IMR-90 (cell line): ENCODE data around the gene PLSCR3. TPM values are rescaled to one million over a fixed set of nuclear protein-coding genes. Genes with fewer than 3 reads are reported as not detected.
A peak's percentile ranks its signal among the peaks of the same experiment; 100 is the strongest.

Experiments used
- ATAC-seq: fragments of 200-7000 bp; cut with Tn5 transposase; 2 replicates; pipeline ENCODE4 v1.9.1; 2020; ENCODE audit warnings: low read depth, mild to moderate bottlenecking, moderate library complexity
- BruUV-seq: library from RNA; stranded (reverse); fragments of 400-500 nt; replicated peaks from 2 replicates; lab custom pipeline; 2021; lab: Mats Ljungman, UMichigan
- CTCF ChIA-PET: fragments of 300-600 bp; formaldehyde crosslinking; extraction: SDS; loops from one replicate; lab custom pipeline; 2021; ENCODE audit warnings: antibody characterized with exemption; lab: Yijun Ruan, JAX
- POLR2A ChIA-PET: fragments of 300-600 bp; sonication (Branson Sonifier 250); formaldehyde crosslinking; loops from one replicate; lab custom pipeline; 2022; ENCODE audit warnings: antibody characterized with exemption; ENCODE audit not compliant: unreplicated experiment; lab: Charles Lee
- DNase-seq: peaks from one replicate; pipeline ENCODE4 v3.0.0; 2013
- H2AFZ ChIP-seq: replicated peaks from 2 replicates; pipeline ENCODE3; 2013; ENCODE audit warnings: low read length, mild to moderate bottlenecking; ENCODE audit not compliant: poor library complexity
- H2AK5ac ChIP-seq: 2 replicates; pipeline ENCODE4 v1.6.1; 2013; ENCODE audit warnings: low read depth, low read length, inconsistent platforms
- H2AK9ac ChIP-seq: replicated peaks from 2 replicates; pipeline ENCODE3; 2013; ENCODE audit warnings: mild to moderate bottlenecking, low read depth, low read length, moderate library complexity; ENCODE audit not compliant: poor library complexity
- H2BK120ac ChIP-seq: 2 replicates; pipeline ENCODE4 v1.6.1; 2013; ENCODE audit warnings: low read depth, low read length, inconsistent platforms
- H2BK15ac ChIP-seq: 3 replicates; pipeline ENCODE4 v1.6.1; 2013; ENCODE audit warnings: low read depth, low read length, inconsistent platforms
- H2BK20ac ChIP-seq: 2 replicates; pipeline ENCODE4 v1.6.1; 2013; ENCODE audit warnings: low read depth, mild to moderate bottlenecking, inconsistent platforms, low read length, moderate library complexity
- H2BK5ac ChIP-seq: 2 replicates; pipeline ENCODE4 v1.6.1; 2013; ENCODE audit warnings: mild to moderate bottlenecking, low read depth, low read length, inconsistent platforms; ENCODE audit not compliant: poor library complexity, severe bottlenecking
- H3K14ac ChIP-seq: replicated peaks from 2 replicates; pipeline ENCODE4 v1.6.1; 2013; ENCODE audit warnings: low read depth, low read length, inconsistent platforms
- H3K18ac ChIP-seq: 2 replicates; pipeline ENCODE4 v1.6.1; 2013; ENCODE audit warnings: low read depth, low read length, control low read depth
- H3K23ac ChIP-seq: 2 replicates; pipeline ENCODE4 v1.6.1; 2013; ENCODE audit warnings: low read depth, low read length, inconsistent platforms
- H3K27ac ChIP-seq: 2 replicates; pipeline ENCODE4 v1.5.1; 2013; ENCODE audit warnings: mild to moderate bottlenecking, control low read depth, low read length; ENCODE audit not compliant: insufficient read depth
- H3K27me3 ChIP-seq: 2 replicates; pipeline ENCODE4 v1.6.1; 2013; ENCODE audit warnings: low read length; ENCODE audit not compliant: control insufficient read depth, insufficient read depth
- H3K36me3 ChIP-seq: 2 replicates; pipeline ENCODE4 v1.6.1; 2013; ENCODE audit warnings: low read length, mixed read lengths; ENCODE audit not compliant: control insufficient read depth, insufficient read depth
- H3K4ac ChIP-seq: 2 replicates; pipeline ENCODE4 v1.6.1; 2013; ENCODE audit warnings: low read depth, low read length, inconsistent platforms
- H3K4me1 ChIP-seq: 2 replicates; pipeline ENCODE4 v1.6.1; 2013; ENCODE audit warnings: low read length, mixed read lengths; ENCODE audit not compliant: control insufficient read depth, insufficient read depth
- H3K4me2 ChIP-seq: 2 replicates; pipeline ENCODE4 v1.6.1; 2013; ENCODE audit warnings: low read depth, mild to moderate bottlenecking, control low read depth, low read length, moderate library complexity
- H3K4me3 ChIP-seq: 2 replicates; pipeline ENCODE4 v1.5.1; 2013; ENCODE audit warnings: low read depth, mild to moderate bottlenecking, control low read depth, low read length, moderate library complexity; ENCODE audit not compliant: insufficient read depth
- H3K56ac ChIP-seq: 2 replicates; pipeline ENCODE4 v1.6.1; 2013; ENCODE audit warnings: low read length, inconsistent platforms; ENCODE audit not compliant: insufficient read depth; ENCODE audit errors: extremely low read depth
- H3K79me1 ChIP-seq, 2 experiments: 2 replicates each; pipeline ENCODE4 v1.6.1; 2013; ENCODE audit warnings: low read length in 2 of 2, inconsistent platforms in 1 of 2, low read depth in 1 of 2
- H3K9ac ChIP-seq: 2 replicates; pipeline ENCODE4 v1.6.1; 2013; ENCODE audit warnings: low read depth, low read length, control low read depth
- H3K9me1 ChIP-seq: 2 replicates; pipeline ENCODE4 v1.6.1; 2013; ENCODE audit warnings: low read length, inconsistent platforms; ENCODE audit not compliant: insufficient read depth
- H3K9me3 ChIP-seq: 2 replicates; pipeline ENCODE4 v1.6.1; 2013; ENCODE audit warnings: low read length; ENCODE audit not compliant: control insufficient read depth, insufficient read depth
- H4K20me1 ChIP-seq: 2 replicates; pipeline ENCODE4 v1.6.1; 2013; ENCODE audit warnings: low read length, inconsistent platforms; ENCODE audit not compliant: insufficient read depth
- H4K5ac ChIP-seq: 2 replicates; pipeline ENCODE4 v1.6.1; 2013; ENCODE audit warnings: mild to moderate bottlenecking, low read depth, low read length, control low read depth
- H4K8ac ChIP-seq, 2 experiments: 2 replicates each; pipeline ENCODE4 v1.6.1; 2013; ENCODE audit warnings: low read depth in 2 of 2, low read length in 2 of 2, control low read depth in 1 of 2, inconsistent platforms in 1 of 2
- H4K91ac ChIP-seq: 2 replicates; pipeline ENCODE4 v1.6.1; 2013; ENCODE audit warnings: low read depth, low read length, inconsistent platforms; ENCODE audit not compliant: insufficient read depth
- BHLHE40 ChIP-seq: fragments of 150-350 bp; IDR thresholded peaks from 2 replicates; pipeline ENCODE4 v1.6.1; 2016; ENCODE audit warnings: mild to moderate bottlenecking, low read depth, low read length
- CEBPB ChIP-seq: IDR thresholded peaks from 2 replicates; pipeline ENCODE4 v1.6.1; 2012; ENCODE audit warnings: low read depth, low read length, improper control_type of control experiment
- CTCF ChIP-seq: conservative IDR thresholded peaks from 2 replicates; pipeline ENCODE4 v1.5.1; 2012; ENCODE audit warnings: mild to moderate bottlenecking, low read depth, low read length, improper control_type of control experiment
- MAFK ChIP-seq: IDR thresholded peaks from 2 replicates; pipeline ENCODE4 v1.6.1; 2012; ENCODE audit warnings: low read depth, low read length, improper control_type of control experiment
- NFE2L2 ChIP-seq: fragments of 150-350 bp; IDR thresholded peaks from 2 replicates; pipeline ENCODE4 v1.6.1; 2016; ENCODE audit warnings: low read depth, mild to moderate bottlenecking, low read length
- POLR2A ChIP-seq: IDR thresholded peaks from 2 replicates; pipeline ENCODE4 v1.6.1; 2012; ENCODE audit warnings: mild to moderate bottlenecking, low read depth, low read length
- RAD21 ChIP-seq: IDR thresholded peaks from 2 replicates; pipeline ENCODE4 v1.6.1; 2012; ENCODE audit warnings: low read length, improper control_type of control experiment
- RCOR1 ChIP-seq: IDR thresholded peaks from 2 replicates; pipeline ENCODE4 v1.6.1; 2012; ENCODE audit warnings: mild to moderate bottlenecking, low read length, improper control_type of control experiment; ENCODE audit not compliant: insufficient replicate concordance
- RFX5 ChIP-seq: IDR thresholded peaks from 2 replicates; pipeline ENCODE4 v1.8.0; 2012; ENCODE audit warnings: low read depth, mild to moderate bottlenecking, low read length, moderate library complexity
- USF2 ChIP-seq: fragments of 150-350 bp; IDR thresholded peaks from 2 replicates; pipeline ENCODE4 v1.6.1; 2017; ENCODE audit warnings: mild to moderate bottlenecking, antibody characterized with exemption, low read length, low read depth
- WGBS, 2 experiments: methylation state at CpG; one replicate each; pipeline versions ENCODE4 v1.1.5 to v1.1.7; 2013; ENCODE audit warnings: missing lambda C conversion rate in 2 of 2; ENCODE audit not compliant: insufficient read length in 1 of 2; ENCODE audit errors: extremely low coverage in 2 of 2; 5-methylcytosine and 5-hydroxymethylcytosine counted together
- dilution Hi-C: fragments of 300-500 bp; cut with HindIII; formaldehyde crosslinking; loops from one replicate; pipeline ENCODE4 v1.14.3; 2018; ENCODE audit warnings: low sequenced_read_pairs; ENCODE audit not compliant: unreplicated experiment
- in situ Hi-C: fragments of 300-500 bp; cut with MboI; formaldehyde crosslinking; loops from 3 replicates; pipeline ENCODE4 v1.14.3; 2019; ENCODE audit warnings: low sequenced_read_pairs, inconsistent platforms, mixed read lengths
- intact Hi-C: fragments of 100-400 bp; cut with micrococcal nuclease; formaldehyde crosslinking; loops from 2 replicates; pipeline ENCODE4 v1.10.0; 2022
- polyA plus RNA-seq, 3 experiments: library from polyadenylated mRNA; depleted of rRNA; stranded (reverse); fragments of >200 nt; gene quantifications; 2 replicates each; pipeline ENCODE4 v1.2.3, GENCODE V29; 2012; ENCODE audit warnings: low replicate concordance in 1 of 3
- total RNA-seq: library from RNA; depleted of rRNA; stranded (reverse); fragments of >200 nt; gene quantifications from 2 replicates; pipeline ENCODE4 v1.2.3, GENCODE V29; 2012
- TF ChIP-seq, protein P1 (sequence below): fragments of 150-350 bp; IDR thresholded peaks from 2 replicates; pipeline ENCODE4 v1.6.1; 2016; ENCODE audit warnings: low read depth, mild to moderate bottlenecking, low read length, moderate library complexity, borderline replicate concordance

The PLSCR3 gene
- total and polyA plus RNA-seq, 2 of the 4 experiments (the other 2 are of a cell fraction): 6.1 to 116 TPM

DNA sequence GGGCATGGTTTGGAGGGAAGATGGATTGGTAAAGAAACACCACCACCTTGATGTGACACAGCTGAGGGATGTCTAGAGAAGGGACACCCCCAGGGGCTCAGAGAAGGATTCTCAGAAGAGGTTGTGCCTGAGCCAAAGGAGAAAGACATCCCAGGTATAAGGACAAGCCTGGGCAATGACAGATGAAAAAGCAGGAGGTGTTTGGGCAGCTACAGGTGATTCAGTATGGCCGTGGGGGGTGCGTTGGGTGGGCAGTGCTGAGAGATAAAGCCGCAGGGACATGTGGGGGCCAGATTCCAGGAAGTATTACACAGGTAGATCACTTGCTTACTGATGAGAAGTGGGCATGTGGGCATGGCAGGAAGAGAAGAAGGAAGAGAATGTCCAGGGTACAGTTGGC is 32.4 kb downstream of the PLSCR3 start:
- no peak overlapping the region for H3K23ac ChIP-seq
- H3K18ac ChIP-seq: no peak overlapping the region
- ChIA-PET CTCF (interaction anchor here (0.6 kb wide), 1 partner anchor 224 kb away, joined by 3 read pairs; no protein-coding TSS in a partner anchor), POLR2A (no interaction called here)
- no TSS peak for BruUV-seq
- H2BK20ac ChIP-seq: no peak overlapping the region
- H3K4me1 ChIP-seq: no peaks in the 10 kb centered on the region
- H3K4me3 ChIP-seq: no peak overlapping the region
- no peak for DNase-seq
- dilution Hi-C loops: no loop called here
- no peak overlapping the region for H3K4ac ChIP-seq
- no peak overlapping the region for H4K91ac ChIP-seq
- peaks cover 2% of the 10 kb centered on the region; the same call in 1 of the 2 replicates for H3K27me3 ChIP-seq
- ATAC-seq: no peak
- no peaks in the 10 kb centered on the region for H3K9me1 ChIP-seq
- H3K14ac ChIP-seq: no peak overlapping the region
- H2AK9ac ChIP-seq: no peak overlapping the region
- H2BK15ac ChIP-seq: no peak overlapping the region
- no peak overlapping the region for H3K27ac ChIP-seq
- no peak overlapping the region for H3K56ac ChIP-seq
- H4K5ac ChIP-seq: no peak overlapping the region
- no peak overlapping the region for H3K4me2 ChIP-seq
- TF ChIP-seq MAFK: no peak
- no peak for TF ChIP-seq CTCF
- no peak for TF ChIP-seq USF2
- no peak for TF ChIP-seq RFX5
- no peak for TF ChIP-seq RCOR1
- TF ChIP-seq BHLHE40: no peak
- TF ChIP-seq CEBPB: no peak
- no peak for TF ChIP-seq RAD21
- TF ChIP-seq POLR2A: no peak
- TF ChIP-seq, protein P1, sequence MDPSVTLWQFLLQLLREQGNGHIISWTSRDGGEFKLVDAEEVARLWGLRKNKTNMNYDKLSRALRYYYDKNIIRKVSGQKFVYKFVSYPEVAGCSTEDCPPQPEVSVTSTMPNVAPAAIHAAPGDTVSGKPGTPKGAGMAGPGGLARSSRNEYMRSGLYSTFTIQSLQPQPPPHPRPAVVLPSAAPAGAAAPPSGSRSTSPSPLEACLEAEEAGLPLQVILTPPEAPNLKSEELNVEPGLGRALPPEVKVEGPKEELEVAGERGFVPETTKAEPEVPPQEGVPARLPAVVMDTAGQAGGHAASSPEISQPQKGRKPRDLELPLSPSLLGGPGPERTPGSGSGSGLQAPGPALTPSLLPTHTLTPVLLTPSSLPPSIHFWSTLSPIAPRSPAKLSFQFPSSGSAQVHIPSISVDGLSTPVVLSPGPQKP: no peak
- no peak for TF ChIP-seq NFE2L2
- 64% methylated on average over 3 of the region's 3 CpGs; no CpG with 5 or more reads in 1 of the 2 experiments for WGBS, 2 experiments
- intact Hi-C loops: no loop called here
- H2AFZ ChIP-seq: peak overlapping the region; percentile 13
- no peak overlapping the region for H3K9ac ChIP-seq
- H2BK120ac ChIP-seq: no peak overlapping the region
- H2AK5ac ChIP-seq: no peak overlapping the region
- H3K9me3 ChIP-seq: no peaks in the 10 kb centered on the region
- no peaks in the 10 kb centered on the region for H3K79me1 ChIP-seq
- no peaks in the 10 kb centered on the region for H3K36me3 ChIP-seq
- in situ Hi-C loops: no loop called here
- no peaks in the 10 kb centered on the region for H4K20me1 ChIP-seq
- H2BK5ac ChIP-seq: no peak overlapping the region
- H4K8ac ChIP-seq: no peak overlapping the region
